SK-N-SH treated with all-trans-retinoic acid at 6 μM for 48 hours (cell line): Measurements from ENCODE around the gene ZCCHC14.

Experiments used
- ARNTL ChIP-seq: fragments of 450-650 bp; formaldehyde crosslinking; IDR thresholded peaks from 2 replicates; pipeline ENCODE4 v1.5.0; 2020; ENCODE audit warnings: low read depth, mild to moderate bottlenecking, moderate library complexity, borderline replicate concordance
- BACH2 ChIP-seq: fragments of 250-450 bp; sonication (Bioruptor Pico); IDR thresholded peaks from 2 replicates; pipeline ENCODE4 v1.9.0; 2021; ENCODE audit warnings: mild to moderate bottlenecking, borderline replicate concordance
- CREB5 ChIP-seq: fragments of 250-450 bp; sonication (Bioruptor Pico); IDR thresholded peaks from 2 replicates; pipeline ENCODE4 v1.5.1; 2020; ENCODE audit warnings: low read depth, mild to moderate bottlenecking, moderate library complexity
- CSRNP3 ChIP-seq: fragments of 250-450 bp; sonication (Bioruptor Pico); IDR thresholded peaks from 2 replicates; pipeline ENCODE4 v1.5.1; 2021; ENCODE audit warnings: mild to moderate bottlenecking, moderate library complexity
- PATZ1 ChIP-seq: fragments of 250-450 bp; sonication (Bioruptor Pico); IDR thresholded peaks from 2 replicates; pipeline ENCODE4 v1.8.0; 2020; ENCODE audit warnings: mild to moderate bottlenecking, moderate library complexity, borderline replicate concordance
- RARB ChIP-seq: fragments of 250-450 bp; sonication (Bioruptor Pico); IDR thresholded peaks from 2 replicates; pipeline ENCODE4 v1.8.0; 2021; ENCODE audit warnings: mild to moderate bottlenecking, moderate library complexity
- TCF4 ChIP-seq: fragments of 250-450 bp; sonication (Bioruptor Pico); IDR thresholded peaks from 2 replicates; pipeline ENCODE4 v1.8.0; 2021; ENCODE audit warnings: mild to moderate bottlenecking, moderate library complexity, borderline replicate concordance
- TOX ChIP-seq: fragments of 250-450 bp; sonication (Bioruptor Pico); IDR thresholded peaks from 2 replicates; pipeline ENCODE4 v1.8.0; 2021; ENCODE audit warnings: mild to moderate bottlenecking, moderate library complexity, borderline replicate concordance
- ZC3H10 ChIP-seq: fragments of 250-450 bp; sonication (Bioruptor Pico); IDR thresholded peaks from 2 replicates; pipeline ENCODE4 v1.5.1; 2021; ENCODE audit warnings: mild to moderate bottlenecking, moderate library complexity
- ZFP3 ChIP-seq: fragments of 250-450 bp; sonication (Bioruptor Pico); IDR thresholded peaks from 2 replicates; pipeline ENCODE4 v1.5.0; 2020; ENCODE audit warnings: mild to moderate bottlenecking, moderate library complexity
- ZFP30 ChIP-seq: fragments of 450-650 bp; formaldehyde crosslinking; IDR thresholded peaks from 2 replicates; pipeline ENCODE4 v1.5.0; 2022; ENCODE audit warnings: mild to moderate bottlenecking, moderate library complexity
- ZNF8 ChIP-seq: fragments of 450-650 bp; formaldehyde crosslinking; IDR thresholded peaks from 2 replicates; pipeline ENCODE4 v1.5.0; 2020; ENCODE audit warnings: mild to moderate bottlenecking, moderate library complexity
- TF ChIP-seq, protein P1 (sequence below): fragments of 250-450 bp; sonication (Bioruptor Pico); IDR thresholded peaks from 2 replicates; pipeline ENCODE4 v1.5.0; 2020; ENCODE audit warnings: mild to moderate bottlenecking, moderate library complexity
- TF ChIP-seq, protein P2 (sequence below): fragments of 250-450 bp; sonication (Bioruptor Pico); IDR thresholded peaks from 2 replicates; pipeline ENCODE4 v1.8.0; 2021; ENCODE audit warnings: low read depth, mild to moderate bottlenecking, moderate library complexity, borderline replicate concordance

DNA sequence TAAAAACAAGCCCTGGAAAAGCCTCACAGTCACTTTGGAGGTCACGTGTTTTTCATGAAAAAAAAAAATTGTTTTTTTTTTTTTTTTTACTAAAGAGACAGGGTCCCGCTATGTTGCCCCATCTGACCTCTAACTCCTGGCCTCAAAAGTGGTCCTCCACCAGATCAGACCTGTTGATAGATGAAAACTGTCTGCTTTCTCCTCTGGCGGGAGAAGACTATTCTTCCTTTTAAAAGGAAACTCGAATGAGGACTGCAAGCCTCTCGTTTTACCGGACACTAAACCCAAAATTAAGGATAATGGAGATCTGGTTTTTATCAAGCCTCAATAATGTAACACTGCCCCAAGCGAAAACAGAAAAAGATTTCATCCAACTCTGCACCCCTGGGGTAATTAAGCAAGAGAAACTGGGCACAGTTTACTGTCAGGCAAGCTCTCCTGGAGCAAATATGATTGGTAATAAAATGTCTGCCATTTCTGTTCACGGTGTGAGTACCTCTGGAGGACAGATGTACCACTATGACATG, 25.8 kb downstream of the ZCCHC14 start:
- no peak for TF ChIP-seq ZFP30 (CRISPR knock-in tag)
- TF ChIP-seq ZC3H10, result no peak
- TF ChIP-seq TCF4 (CRISPR knock-in tag), result peak; percentile 82
- TF ChIP-seq, protein P1, sequence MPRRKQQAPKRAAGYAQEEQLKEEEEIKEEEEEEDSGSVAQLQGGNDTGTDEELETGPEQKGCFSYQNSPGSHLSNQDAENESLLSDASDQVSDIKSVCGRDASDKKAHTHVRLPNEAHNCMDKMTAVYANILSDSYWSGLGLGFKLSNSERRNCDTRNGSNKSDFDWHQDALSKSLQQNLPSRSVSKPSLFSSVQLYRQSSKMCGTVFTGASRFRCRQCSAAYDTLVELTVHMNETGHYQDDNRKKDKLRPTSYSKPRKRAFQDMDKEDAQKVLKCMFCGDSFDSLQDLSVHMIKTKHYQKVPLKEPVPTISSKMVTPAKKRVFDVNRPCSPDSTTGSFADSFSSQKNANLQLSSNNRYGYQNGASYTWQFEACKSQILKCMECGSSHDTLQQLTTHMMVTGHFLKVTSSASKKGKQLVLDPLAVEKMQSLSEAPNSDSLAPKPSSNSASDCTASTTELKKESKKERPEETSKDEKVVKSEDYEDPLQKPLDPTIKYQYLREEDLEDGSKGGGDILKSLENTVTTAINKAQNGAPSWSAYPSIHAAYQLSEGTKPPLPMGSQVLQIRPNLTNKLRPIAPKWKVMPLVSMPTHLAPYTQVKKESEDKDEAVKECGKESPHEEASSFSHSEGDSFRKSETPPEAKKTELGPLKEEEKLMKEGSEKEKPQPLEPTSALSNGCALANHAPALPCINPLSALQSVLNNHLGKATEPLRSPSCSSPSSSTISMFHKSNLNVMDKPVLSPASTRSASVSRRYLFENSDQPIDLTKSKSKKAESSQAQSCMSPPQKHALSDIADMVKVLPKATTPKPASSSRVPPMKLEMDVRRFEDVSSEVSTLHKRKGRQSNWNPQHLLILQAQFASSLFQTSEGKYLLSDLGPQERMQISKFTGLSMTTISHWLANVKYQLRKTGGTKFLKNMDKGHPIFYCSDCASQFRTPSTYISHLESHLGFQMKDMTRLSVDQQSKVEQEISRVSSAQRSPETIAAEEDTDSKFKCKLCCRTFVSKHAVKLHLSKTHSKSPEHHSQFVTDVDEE, result peak; percentile 78; the same call in 1 of the 2 replicates
- TF ChIP-seq ARNTL (CRISPR knock-in tag), result no peak
- TF ChIP-seq CREB5 (CRISPR knock-in tag), result no peak
- TF ChIP-seq, protein P2, sequence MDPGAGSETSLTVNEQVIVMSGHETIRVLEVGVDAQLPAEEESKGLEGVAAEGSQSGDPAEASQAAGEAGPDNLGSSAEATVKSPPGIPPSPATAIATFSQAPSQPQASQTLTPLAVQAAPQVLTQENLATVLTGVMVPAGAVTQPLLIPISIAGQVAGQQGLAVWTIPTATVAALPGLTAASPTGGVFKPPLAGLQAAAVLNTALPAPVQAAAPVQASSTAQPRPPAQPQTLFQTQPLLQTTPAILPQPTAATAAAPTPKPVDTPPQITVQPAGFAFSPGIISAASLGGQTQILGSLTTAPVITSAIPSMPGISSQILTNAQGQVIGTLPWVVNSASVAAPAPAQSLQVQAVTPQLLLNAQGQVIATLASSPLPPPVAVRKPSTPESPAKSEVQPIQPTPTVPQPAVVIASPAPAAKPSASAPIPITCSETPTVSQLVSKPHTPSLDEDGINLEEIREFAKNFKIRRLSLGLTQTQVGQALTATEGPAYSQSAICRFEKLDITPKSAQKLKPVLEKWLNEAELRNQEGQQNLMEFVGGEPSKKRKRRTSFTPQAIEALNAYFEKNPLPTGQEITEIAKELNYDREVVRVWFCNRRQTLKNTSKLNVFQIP (CRISPR knock-in tag), result no peak
- no peak for TF ChIP-seq PATZ1
- TF ChIP-seq ZNF8 (CRISPR knock-in tag), result no peak
- TF ChIP-seq TOX (CRISPR knock-in tag), result no peak
- no peak for TF ChIP-seq ZFP3
- no peak for TF ChIP-seq CSRNP3 (CRISPR knock-in tag)
- no peak for TF ChIP-seq BACH2 (CRISPR knock-in tag)
- TF ChIP-seq RARB, result no peak
